Sigmoid colon (tissue), 7 donors: ENCODE results near the gene ARHGAP25. TPM values are rescaled to one million over a fixed set of nuclear protein-coding genes. Genes with fewer than 3 reads are reported as not detected.
A peak's percentile ranks its signal among the peaks of the same experiment; 100 is the strongest.

ENCODE experiments used
- DNase-seq: peaks from one replicate; pipeline ENCODE4 v3.0.0-alpha.2; 2019
- H3K27ac ChIP-seq, 4 donors: fragments of 200-600 bp; sonication (generic); one replicate each; pipeline ENCODE4 v1.5.1; 2016 to 2019; ENCODE audit warnings: mild to moderate bottlenecking in 1 of 4
- H3K27me3 ChIP-seq, 3 donors: fragments of 200-600 bp; sonication (generic); one replicate each; pipeline ENCODE4 v1.5.1; 2019; ENCODE audit warnings: mild to moderate bottlenecking in 1 of 3
- H3K36me3 ChIP-seq, 4 donors: fragments of 200-600 bp; sonication (generic); one replicate each; pipeline ENCODE4 v1.5.1; 2016 to 2019
- H3K4me1 ChIP-seq, 4 donors: fragments of 200-600 bp; sonication (generic); one replicate each; pipeline ENCODE4 v1.5.1; 2017 to 2019
- H3K4me3 ChIP-seq, 4 donors: fragments of 200-600 bp; sonication (generic); one replicate each; pipeline ENCODE4 v1.5.1; 2017 to 2019; ENCODE audit warnings: mild to moderate bottlenecking in 2 of 4, moderate library complexity in 1 of 4
- H3K9me3 ChIP-seq, 4 donors: fragments of 200-600 bp in 3 of 4; sonication (generic) in 3 of 4; one replicate each; pipeline versions ENCODE4 v1.5.1 to v1.6.1; 2013 to 2019
- EP300 ChIP-seq, 4 donors: sonication (generic); formaldehyde crosslinking; IDR thresholded peaks; one replicate each; pipeline ENCODE4 v1.6.1; 2017; ENCODE audit warnings: antibody characterized with exemption in 4 of 4
- POLR2A ChIP-seq, 2 donors: fragments of 450-650 bp; IDR thresholded peaks; one replicate each; pipeline ENCODE4 v1.6.1; 2016; ENCODE audit warnings: antibody characterized with exemption in 2 of 2, mild to moderate bottlenecking in 2 of 2, moderate library complexity in 2 of 2
- POLR2AphosphoS5 ChIP-seq, 4 donors: sonication (generic); formaldehyde crosslinking; IDR thresholded peaks; one replicate each; pipeline ENCODE4 v1.6.1; 2017; ENCODE audit warnings: antibody characterized with exemption in 4 of 4
- WGBS, 2 donors: extraction: QIAGEN DNeasy Blood & Tissue Kit; methylation state at CpG; one replicate each; pipeline ENCODE4 v1.1.7; 2013; 5-methylcytosine and 5-hydroxymethylcytosine counted together
- intact Hi-C: fragments of 100-400 bp; cut with DNase I; formaldehyde crosslinking; loops from one replicate; pipeline ENCODE4 v1.15.1; 2023
- polyA plus RNA-seq, 3 donors: library from polyadenylated mRNA; stranded (reverse); fragments of 200-250 nt; gene quantifications; one replicate each; pipeline ENCODE4 v1.2.3, GENCODE V29; 2013
- total RNA-seq, 4 donors: library from RNA; depleted of rRNA; stranded (reverse); fragments of >200 nt; gene quantifications; one replicate each; pipeline ENCODE4 v1.1.0, GENCODE V29; 2016
- TF ChIP-seq, protein P1 (sequence below), 4 experiments: fragments of 450-650 bp in 3 of 4; fragments of 200-600 bp in 1 of 4; IDR thresholded peaks; one replicate each; pipeline ENCODE4 v1.5.1; 2016 to 2019; ENCODE audit warnings: antibody characterized with exemption in 4 of 4, mild to moderate bottlenecking in 3 of 4, moderate library complexity in 2 of 4
- donor health status: healthy with polysubstance abuse.
- donor health status: Bipolar disorder and iron deficiency.
- donor health status: healthy.

The ARHGAP25 gene
- total and polyA plus RNA-seq, 7 donors = 2.6 to 18.1 (median 5.8) TPM

GRCh38 chr2:68726608-68727367 is 7.8 kb upstream of the ARHGAP25 start:
- intact Hi-C loops = no loop called here
- no peak for DNase-seq
- TF ChIP-seq POLR2AphosphoS5 (IDR thresholded peaks at IDR 0.05) = no peak
- no peak for TF ChIP-seq POLR2A (IDR thresholded peaks at IDR 0.05)
- TF ChIP-seq EP300 (IDR thresholded peaks at IDR 0.05) = no peak
- TF ChIP-seq, protein P1, sequence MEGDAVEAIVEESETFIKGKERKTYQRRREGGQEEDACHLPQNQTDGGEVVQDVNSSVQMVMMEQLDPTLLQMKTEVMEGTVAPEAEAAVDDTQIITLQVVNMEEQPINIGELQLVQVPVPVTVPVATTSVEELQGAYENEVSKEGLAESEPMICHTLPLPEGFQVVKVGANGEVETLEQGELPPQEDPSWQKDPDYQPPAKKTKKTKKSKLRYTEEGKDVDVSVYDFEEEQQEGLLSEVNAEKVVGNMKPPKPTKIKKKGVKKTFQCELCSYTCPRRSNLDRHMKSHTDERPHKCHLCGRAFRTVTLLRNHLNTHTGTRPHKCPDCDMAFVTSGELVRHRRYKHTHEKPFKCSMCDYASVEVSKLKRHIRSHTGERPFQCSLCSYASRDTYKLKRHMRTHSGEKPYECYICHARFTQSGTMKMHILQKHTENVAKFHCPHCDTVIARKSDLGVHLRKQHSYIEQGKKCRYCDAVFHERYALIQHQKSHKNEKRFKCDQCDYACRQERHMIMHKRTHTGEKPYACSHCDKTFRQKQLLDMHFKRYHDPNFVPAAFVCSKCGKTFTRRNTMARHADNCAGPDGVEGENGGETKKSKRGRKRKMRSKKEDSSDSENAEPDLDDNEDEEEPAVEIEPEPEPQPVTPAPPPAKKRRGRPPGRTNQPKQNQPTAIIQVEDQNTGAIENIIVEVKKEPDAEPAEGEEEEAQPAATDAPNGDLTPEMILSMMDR (IDR thresholded peaks at IDR 0.05) = no peak
- Histone ChIP-seq H3K27me3 (no peaks in the 10 kb centered on the region), H3K36me3 (no peaks in the 10 kb centered on the region), H3K9me3 (no peaks in the 10 kb centered on the region), H3K4me1 (no peaks in the 10 kb centered on the region), H3K4me3 (no peak overlapping the region), H3K27ac (no peak overlapping the region)
- 44 to 80% methylated on average over 11 of the region's 11 CpGs for WGBS, 2 donors

DNA sequence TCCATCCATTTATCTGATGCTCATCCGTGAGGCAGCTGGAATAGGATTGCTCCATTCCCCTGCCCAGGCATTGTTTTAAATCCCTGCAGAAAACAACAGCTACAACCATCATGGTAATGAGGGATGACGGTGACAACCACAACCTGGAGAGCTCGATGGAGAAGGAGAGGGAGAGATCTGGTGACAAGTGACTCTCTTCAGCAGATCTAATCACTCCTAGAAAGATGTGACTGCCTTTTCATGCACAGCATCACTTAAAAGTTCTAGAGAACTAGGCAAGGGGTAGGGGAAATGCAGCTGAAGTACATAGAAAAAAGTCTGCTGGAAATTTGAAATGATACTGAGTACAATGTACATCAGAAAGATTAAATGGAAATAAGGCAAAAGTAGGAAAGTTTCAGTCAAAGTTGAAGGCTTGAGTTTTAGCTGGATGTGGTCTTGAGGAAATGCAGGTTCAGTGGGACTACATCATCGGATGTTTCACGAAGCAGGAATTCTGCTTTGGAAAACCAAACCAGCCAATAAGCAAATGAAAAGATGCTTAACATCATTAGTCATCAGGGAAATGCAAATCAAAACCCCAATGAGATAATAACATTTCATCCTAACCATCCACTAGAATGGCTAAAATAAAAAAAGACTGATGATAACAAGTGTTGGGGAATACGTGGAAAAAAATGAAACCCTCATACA is 6.8 kb upstream of the ARHGAP25 start:
- no peaks in the 10 kb centered on the region for H3K27me3 ChIP-seq
- no peak overlapping the region for H3K27ac ChIP-seq
- WGBS, 2 donors = 72 to 88% methylated on average over 6 of the region's 6 CpGs
- no peaks in the 10 kb centered on the region for H3K4me1 ChIP-seq
- no peaks in the 10 kb centered on the region for H3K9me3 ChIP-seq
- intact Hi-C loops = no loop called here
- DNase-seq = no peak
- TF ChIP-seq POLR2AphosphoS5 (IDR thresholded peaks at IDR 0.05) (no peak), EP300 (IDR thresholded peaks at IDR 0.05) (no peak), POLR2A (IDR thresholded peaks at IDR 0.05) (no peak)
- TF ChIP-seq, protein P1 (IDR thresholded peaks at IDR 0.05) = no peak
- no peak overlapping the region for H3K4me3 ChIP-seq
- H3K36me3 ChIP-seq = no peaks in the 10 kb centered on the region

DNA sequence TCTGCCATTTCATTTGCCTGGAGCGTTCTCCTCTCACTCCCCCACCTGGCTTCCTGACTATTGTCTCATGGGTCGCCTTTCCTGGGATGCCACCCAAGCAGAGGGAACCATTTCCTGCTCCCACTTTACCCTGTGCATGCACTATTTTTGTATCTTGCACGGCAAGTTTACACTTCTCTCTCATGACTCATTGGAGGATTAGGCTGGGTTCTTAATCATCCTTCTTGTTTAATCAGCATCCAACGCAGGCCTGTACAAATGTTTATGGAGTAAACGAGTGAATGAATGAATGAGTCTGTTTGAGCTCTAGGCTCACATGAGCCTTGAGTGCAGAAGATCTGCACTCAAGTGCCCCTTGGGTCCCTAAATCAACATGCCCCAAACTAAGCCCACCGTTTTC is 3.8 kb upstream of the ARHGAP25 start:
- Histone ChIP-seq H3K27me3 (no peaks in the 10 kb centered on the region), H3K4me3 (no peak overlapping the region), H3K9me3 (no peaks in the 10 kb centered on the region), H3K4me1 (no peaks in the 10 kb centered on the region), H3K27ac (no peak overlapping the region), H3K36me3 (no peaks in the 10 kb centered on the region)
- TF ChIP-seq, protein P1 (IDR thresholded peaks at IDR 0.05) = no peak
- no peak for DNase-seq
- 67 to 68% methylated on average over 6 of the region's 6 CpGs for WGBS, 2 donors
- intact Hi-C loops = no loop called here

GRCh38 chr2:68732036-68732932 is 2.3 kb upstream of the ARHGAP25 start:
- intact Hi-C loops = no loop called here
- no peak for DNase-seq
- no peaks in the 10 kb centered on the region for H3K9me3 ChIP-seq
- peak overlapping the region in 1 of 4 donors; percentile 24 for H3K27ac ChIP-seq
- TF ChIP-seq POLR2A (IDR thresholded peaks at IDR 0.05) (no peak), EP300 (IDR thresholded peaks at IDR 0.05) (no peak), POLR2AphosphoS5 (IDR thresholded peaks at IDR 0.05) (peak in 1 of 4 donors; percentile 21)
- no peak overlapping the region for H3K4me3 ChIP-seq
- no peaks in the 10 kb centered on the region for H3K36me3 ChIP-seq
- WGBS, 2 donors = 88 to 92% methylated on average over 19 of the region's 19 CpGs
- H3K27me3 ChIP-seq = no peaks in the 10 kb centered on the region
- no peaks in the 10 kb centered on the region for H3K4me1 ChIP-seq

- WGBS, 2 donors = 84 to 87% methylated on average over 4 of the region's 4 CpGs
- H3K9me3 ChIP-seq = no peaks in the 10 kb centered on the region
- H3K27me3 ChIP-seq = no peaks in the 10 kb centered on the region
- no peaks in the 10 kb centered on the region for H3K4me1 ChIP-seq
- H3K27ac ChIP-seq = no peak overlapping the region
- DNase-seq = no peak
- intact Hi-C loops = no loop called here
- H3K36me3 ChIP-seq = no peaks in the 10 kb centered on the region
- no peak overlapping the region for H3K4me3 ChIP-seq
- TF ChIP-seq POLR2AphosphoS5 (IDR thresholded peaks at IDR 0.05) = no peak
- no peak for TF ChIP-seq POLR2A (IDR thresholded peaks at IDR 0.05)
- TF ChIP-seq EP300 (IDR thresholded peaks at IDR 0.05) = no peak
- TF ChIP-seq, protein P1 (IDR thresholded peaks at IDR 0.05) = no peak
These were observed 1.2 kb upstream of the ARHGAP25 start for GRCh38 chr2:68733365-68733764.
